Testis (tissue), 2 donors: ENCODE measurements around the gene STAT4.

ENCODE experiments used
- CTCF ChIP-seq, 3 experiments: fragments of 450-650 bp in 2 of 3; fragments of 200-600 bp in 1 of 3; sonication (generic) in 1 of 3; IDR thresholded peaks; one replicate each; pipeline ENCODE4 v1.5.1; 2016 to 2019; ENCODE audit warnings: antibody characterized with exemption in 3 of 3, mild to moderate bottlenecking in 2 of 3, moderate library complexity in 1 of 3
- POLR2A ChIP-seq: fragments of 450-650 bp; IDR thresholded peaks from one replicate; pipeline ENCODE4 v1.6.1; 2017; ENCODE audit warnings: antibody characterized with exemption, mild to moderate bottlenecking, moderate library complexity

- no peak for TF ChIP-seq CTCF (IDR thresholded peaks at IDR 0.05)
- TF ChIP-seq POLR2A, result no peak
These were observed 132.7 kb downstream of the STAT4 start for GRCh38 chr2:191018048-191018447.
